Tibial nerve (tissue), 4 donors: Measurements from ENCODE around the gene SDCCAG8.

Experiments used
- CTCF ChIP-seq, 5 experiments: fragments of 200-600 bp in 3 of 5; fragments of 450-650 bp in 2 of 5; sonication (generic) in 3 of 5; IDR thresholded peaks; one replicate each; pipeline ENCODE4 v1.5.1; 2016 to 2019; ENCODE audit warnings: antibody characterized with exemption in 5 of 5, mild to moderate bottlenecking in 3 of 5, moderate library complexity in 2 of 5
- EP300 ChIP-seq, 2 donors: sonication (generic); formaldehyde crosslinking; IDR thresholded peaks; one replicate each; pipeline ENCODE4 v1.6.1; 2017; ENCODE audit warnings: antibody characterized with exemption in 2 of 2, mild to moderate bottlenecking in 1 of 2
- POLR2A ChIP-seq, 2 donors: fragments of 450-650 bp; IDR thresholded peaks; one replicate each; pipeline ENCODE4 v1.6.1; 2017; ENCODE audit warnings: antibody characterized with exemption in 2 of 2, mild to moderate bottlenecking in 2 of 2, moderate library complexity in 2 of 2

GRCh38 chr1:243513726-243514491 is 258.1 kb downstream of the SDCCAG8 start:
- TF ChIP-seq CTCF (IDR thresholded peaks at IDR 0.05) (no peak), POLR2A (IDR thresholded peaks at IDR 0.05) (no peak), EP300 (IDR thresholded peaks at IDR 0.05) (no peak)
